ENCODE data around the gene ACP7. TPM values are rescaled to one million over a fixed set of nuclear protein-coding genes. Genes with fewer than 3 reads are reported as not detected.
"Not testable (repeated sequence)": the region's sequence is repeated elsewhere in the genome, so short reads cannot be mapped to it uniquely, and the experiment has no call there.

The ACP7 gene, protein sequence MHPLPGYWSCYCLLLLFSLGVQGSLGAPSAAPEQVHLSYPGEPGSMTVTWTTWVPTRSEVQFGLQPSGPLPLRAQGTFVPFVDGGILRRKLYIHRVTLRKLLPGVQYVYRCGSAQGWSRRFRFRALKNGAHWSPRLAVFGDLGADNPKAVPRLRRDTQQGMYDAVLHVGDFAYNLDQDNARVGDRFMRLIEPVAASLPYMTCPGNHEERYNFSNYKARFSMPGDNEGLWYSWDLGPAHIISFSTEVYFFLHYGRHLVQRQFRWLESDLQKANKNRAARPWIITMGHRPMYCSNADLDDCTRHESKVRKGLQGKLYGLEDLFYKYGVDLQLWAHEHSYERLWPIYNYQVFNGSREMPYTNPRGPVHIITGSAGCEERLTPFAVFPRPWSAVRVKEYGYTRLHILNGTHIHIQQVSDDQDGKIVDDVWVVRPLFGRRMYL
- total RNA-seq = not detected
- long read RNA-seq, donor 1 = 0 reads
- long read RNA-seq, donor 2 = 0 reads

DNA sequence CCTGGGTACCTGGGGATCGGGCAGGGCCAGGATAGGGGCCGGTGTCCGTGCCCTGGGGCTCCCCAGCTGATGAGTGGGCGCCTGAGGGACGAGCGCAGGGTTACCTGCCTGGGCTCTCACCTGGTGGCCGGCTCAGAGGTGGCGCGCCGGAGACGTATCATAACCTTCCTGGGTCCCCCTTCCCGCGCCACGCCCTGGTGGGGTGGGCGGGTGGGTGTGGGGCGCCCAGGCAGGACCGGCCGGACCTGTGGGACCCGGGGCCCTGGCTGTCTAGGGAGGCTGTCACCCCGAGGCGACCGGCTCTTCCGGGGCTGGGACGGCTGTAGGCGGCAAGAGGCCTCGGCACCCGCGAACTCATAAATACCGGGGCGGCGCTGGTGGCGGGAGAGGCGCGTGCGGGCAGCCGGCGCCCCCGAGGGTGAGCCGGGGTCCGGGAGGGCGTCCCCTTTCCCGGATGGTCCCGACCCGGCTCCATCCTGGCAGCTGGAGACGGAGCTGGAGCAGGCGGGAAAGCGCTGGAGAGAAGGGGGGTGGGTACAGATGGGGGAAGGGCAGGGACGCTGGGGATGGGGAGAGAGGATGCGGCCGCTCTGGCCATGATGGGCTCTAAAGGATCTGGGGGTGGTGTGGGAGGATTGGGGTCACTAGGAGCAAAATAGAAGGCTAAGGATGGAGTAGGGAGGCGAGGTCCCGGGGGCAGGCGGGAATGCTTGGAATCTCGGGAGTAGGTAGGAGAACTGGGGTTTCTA is at the start of gene ACP7:
TSS of gene ACP7 (plus strand) at position 386 of the 749 bp plus-strand sequence. CDS start 902 bp downstream, outside the sequence.
- DNase-seq (ENCODE audit: low spot score) = no peak
- intact Hi-C loops (cut with DNase I) = no loop called here

DNA sequence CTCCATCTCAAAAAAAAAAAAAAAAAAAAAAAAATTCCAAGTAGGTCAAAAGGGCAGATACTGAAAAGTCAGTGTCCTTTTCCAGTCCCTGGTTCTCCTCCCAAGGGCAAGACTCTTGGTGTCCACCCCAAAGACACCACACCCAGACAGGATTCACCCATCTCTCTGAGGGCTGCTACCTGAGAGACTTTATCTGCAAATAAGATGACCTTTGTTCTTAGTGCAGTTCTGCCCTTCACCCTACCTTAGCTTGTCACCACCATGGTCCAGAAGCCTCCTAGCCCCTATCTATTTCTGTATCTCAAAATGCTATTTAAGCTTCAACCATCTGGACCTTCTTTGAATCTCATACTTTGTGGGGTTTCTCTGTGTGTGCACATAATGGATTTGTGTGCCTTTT is 47.6 kb upstream of the ACP7 start:
- intact Hi-C loops (cut with DNase I) = no loop called here
- DNase-seq (ENCODE audit: low spot score) = no peak

DNA sequence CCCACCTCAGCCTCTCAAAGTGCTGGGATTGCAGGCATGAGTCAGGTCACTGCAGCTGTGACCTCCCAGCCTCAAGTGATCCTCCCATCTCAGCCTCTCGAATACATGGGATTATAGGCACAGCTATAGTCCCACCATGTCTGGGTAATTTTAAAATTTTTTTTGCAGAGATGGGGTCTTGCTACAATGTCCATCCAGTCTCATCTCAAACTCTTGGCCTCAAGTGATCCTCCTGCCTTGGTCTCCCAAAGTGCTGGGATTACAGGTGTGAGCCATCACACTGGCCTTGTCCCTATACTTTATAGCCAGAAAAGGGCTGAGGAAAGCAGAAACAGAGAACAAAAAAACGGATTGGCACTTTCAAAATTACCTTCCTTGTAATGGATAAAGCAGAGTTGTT is 47.0 kb upstream of the ACP7 start:
- DNase-seq (ENCODE audit: low spot score) = no peak
- intact Hi-C loops (cut with DNase I) = no loop called here

DNA sequence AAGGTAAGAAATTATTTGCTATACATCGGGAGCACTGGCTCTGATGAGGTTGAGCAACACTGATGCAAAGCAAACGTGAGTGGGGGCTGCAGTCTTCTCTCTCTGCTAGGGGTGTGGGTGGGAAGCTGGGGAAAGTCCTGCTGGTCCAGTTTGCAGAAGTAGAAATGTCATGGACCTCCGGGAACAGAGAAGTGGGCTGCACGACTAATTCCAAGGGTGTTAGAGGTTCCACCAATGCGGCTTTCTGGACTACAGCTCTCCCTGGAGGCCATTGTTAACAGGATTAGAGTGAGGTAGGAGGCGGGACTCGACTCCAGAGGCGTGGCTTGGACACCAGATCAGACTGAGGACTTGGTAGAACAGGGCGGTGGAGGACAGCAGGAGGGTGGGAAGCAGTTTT is 46.1 kb upstream of the ACP7 start:
- intact Hi-C loops (cut with DNase I) = no loop called here
- no peak for DNase-seq (ENCODE audit: low spot score)

DNA sequence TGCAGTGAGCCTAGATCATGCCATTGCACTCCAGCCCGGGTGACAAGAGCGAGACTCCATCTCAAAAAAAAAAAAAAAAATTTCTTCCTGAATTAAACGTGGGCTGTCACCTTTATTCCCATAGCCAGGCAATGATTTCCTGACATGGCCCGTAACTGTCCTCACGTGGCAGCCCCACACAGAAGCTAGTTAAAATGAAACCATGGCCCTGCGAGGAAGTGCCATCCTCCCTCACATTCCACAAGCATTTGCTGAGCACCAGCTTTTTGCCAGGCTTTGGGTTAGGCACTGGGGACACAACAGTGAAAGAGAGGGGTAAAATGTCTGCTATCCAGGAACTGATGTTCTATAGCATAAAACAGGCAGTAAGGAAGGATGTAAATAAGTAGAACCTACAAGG is 38.7 kb upstream of the ACP7 start:
- DNase-seq (ENCODE audit: low spot score) = no peak
- intact Hi-C loops (cut with DNase I) = no loop called here

DNA sequence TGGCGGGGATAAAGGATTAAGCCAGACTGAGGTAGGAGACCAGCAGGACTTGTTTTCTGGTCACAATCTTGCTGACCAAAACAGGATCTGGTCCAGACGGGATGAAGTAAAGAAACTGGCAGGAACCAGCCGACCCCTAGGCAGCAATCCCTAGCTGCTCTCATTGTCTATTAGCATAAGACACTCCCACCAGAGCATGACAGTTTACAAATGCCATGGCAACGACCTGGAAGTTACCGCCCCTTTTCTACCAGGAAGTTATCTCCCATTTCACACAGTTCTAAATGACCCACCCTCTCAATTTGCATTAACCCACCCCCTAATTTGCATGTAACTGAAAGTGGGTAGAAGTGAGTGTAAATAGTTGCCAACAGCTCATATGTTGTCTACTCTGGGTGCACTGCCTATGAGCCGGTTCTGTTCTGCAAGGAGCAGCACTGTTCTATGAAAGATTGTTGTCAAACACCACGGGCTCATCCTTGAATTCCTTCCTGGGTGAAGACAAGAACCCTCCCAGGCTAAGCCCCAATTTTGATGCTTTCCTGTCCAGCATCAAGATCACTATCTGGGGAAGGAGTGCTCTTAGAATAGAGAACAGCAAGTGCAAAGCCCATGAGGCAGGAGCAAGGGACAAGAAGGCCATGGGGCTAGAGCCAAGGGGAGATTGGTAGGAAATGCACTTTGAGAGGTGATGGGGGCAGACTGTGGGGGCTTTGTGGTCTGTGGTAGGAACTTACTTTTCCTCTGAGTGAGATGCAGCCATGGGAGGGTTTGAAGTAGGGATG is 37.9 kb upstream of the ACP7 start:
- intact Hi-C loops (cut with DNase I) = no loop called here
- DNase-seq (ENCODE audit: low spot score) = no peak

DNA sequence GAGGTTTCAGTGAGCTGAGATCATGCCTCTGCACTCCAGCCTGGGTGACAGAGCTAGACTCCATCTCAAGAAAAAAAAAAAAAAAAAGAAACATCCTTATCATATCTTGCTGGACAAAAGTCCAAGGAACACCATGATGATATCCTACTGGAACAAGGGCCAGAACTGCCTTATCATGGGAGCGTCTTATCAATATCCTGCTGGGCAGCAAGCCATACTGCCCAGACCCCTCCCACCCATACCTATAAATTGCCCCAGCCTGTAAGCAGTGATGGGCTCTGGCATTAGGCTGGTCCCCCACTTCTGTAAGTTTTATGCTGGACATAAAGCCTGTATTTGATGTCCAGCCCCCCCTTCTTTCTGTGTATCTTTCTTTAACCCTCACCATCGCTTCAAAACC is 37.1 kb upstream of the ACP7 start:
- DNase-seq (ENCODE audit: low spot score) = no peak
- intact Hi-C loops (cut with DNase I) = no loop called here

DNA sequence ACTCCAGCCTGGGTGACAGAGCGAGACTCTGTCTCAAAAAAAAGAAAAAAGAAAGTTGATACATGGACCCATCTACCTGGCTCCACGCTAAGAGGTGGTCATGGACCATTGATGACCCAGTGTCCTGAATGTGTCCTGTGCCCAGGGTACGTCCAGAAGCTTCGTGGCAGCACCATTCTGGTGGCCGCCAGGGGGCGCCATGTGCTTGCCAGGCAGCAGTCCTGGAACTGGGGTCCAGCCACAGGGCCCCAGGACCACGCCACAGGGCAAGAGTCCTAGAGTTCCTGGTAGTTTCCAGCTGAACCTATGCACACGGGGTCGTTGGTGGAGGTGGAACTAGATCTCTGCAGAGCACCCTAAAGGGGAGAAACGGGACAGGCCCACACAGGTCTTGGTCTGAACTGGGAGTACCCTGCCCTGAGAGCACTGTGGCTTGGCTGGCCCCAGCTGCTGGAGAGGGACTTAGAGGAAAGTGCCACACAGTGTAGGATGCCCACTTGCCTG is 31.9 kb upstream of the ACP7 start:
- DNase-seq (ENCODE audit: low spot score) = peak; percentile 84
- intact Hi-C loops (cut with DNase I) = no loop called here

DNA sequence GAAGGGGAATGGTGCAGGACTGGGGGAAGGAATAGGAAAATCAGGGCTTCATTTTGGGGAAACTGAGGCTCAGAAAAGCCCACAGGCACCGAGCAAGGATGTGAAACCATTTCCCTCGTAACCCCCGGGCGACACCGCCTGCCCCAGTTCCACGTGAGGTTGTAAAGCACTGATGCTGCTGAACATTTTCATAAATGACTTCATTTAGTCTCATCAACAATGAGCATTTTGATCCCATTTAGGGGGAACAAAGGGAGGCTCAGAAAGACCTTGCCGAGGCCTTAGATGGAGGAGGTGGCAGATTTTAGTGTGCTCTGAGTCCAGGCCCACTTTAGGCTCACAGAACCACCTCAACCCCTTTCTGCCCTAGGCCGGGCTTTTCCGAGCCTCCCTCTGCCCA is 31.3 kb upstream of the ACP7 start:
- intact Hi-C loops (cut with DNase I) = no loop called here
- DNase-seq (ENCODE audit: low spot score) = no peak

DNA sequence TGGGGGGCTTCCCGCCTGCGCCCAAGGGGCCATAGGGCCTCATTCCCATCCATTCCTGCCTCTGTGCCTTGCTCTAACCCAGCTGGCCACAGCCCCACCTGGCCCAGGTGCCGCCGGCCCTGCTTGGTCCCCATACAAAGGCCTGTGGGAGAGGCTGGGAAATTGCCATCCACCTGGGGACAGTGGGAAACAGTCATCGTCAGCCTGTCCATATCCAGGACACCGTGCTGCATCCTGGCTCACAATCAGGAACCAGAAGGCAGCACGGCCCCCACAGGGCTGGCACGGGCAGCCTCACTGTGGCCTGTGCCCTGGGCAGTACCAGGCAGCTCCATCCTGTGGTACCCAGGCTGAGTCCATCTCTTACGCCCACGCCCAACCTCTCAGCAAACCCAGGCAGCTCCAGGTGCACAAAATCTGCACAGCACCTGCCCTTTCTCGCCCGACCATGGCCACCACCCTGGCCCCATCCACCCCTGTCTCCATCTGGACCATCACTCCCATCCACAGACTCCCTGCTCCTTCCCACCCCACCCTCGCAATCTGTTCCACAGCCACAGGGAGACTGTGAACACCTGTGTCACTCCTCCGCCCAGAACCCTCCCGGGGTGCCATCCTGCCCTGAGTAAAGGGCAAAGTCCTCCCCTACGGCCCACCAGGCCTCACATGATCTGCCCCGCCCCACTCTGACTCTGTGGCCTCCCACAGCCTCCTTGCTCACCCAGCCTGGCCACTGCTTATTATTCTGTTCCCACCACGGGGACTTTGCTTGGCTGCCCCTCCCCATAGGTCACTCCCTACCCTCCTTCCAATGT is 30.7 kb upstream of the ACP7 start:
- no peak for DNase-seq (ENCODE audit: low spot score)
- intact Hi-C loops (cut with DNase I) = no loop called here

DNA sequence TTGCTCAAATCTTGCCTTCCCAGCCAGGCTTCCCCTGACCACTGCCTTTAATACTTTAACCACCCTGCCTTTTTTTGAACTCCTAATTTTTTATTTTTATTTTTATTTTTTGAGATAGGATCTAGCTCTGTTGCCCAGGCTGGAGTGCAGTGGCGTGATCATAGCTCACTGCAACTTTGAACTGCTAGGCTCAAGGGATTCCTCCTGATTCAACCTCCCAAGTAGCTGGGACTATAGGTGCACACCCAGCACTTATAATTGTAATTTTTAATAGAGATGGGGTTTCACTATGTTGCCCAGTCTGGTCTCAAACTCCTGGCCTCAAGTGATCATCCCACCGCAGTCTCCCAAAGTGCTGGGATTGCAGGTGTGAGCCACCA is 30.1 kb upstream of the ACP7 start:
- DNase-seq (ENCODE audit: low spot score) = no peak
- intact Hi-C loops (cut with DNase I) = no loop called here

DNA sequence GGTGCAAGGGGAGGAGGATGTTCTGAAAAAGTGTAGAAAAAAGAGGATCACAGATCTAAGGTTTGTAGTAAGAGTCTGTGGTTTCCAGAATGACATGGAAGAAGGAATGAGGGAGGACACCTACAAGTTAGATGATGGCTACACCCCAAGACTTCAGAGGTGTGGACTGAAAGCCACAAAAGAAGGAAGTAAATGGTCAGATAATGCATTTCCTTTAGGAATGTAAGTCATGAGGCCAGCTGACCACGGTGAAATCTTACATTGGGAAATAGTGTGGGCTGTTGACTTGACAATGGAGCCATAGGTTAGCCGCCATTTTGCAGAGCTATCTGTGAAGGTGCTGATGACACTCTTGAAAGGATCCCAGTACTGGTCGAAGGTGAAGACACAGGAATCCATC is 26.6 kb upstream of the ACP7 start:
- DNase-seq (ENCODE audit: low spot score) = no peak
- intact Hi-C loops (cut with DNase I) = no loop called here

DNA sequence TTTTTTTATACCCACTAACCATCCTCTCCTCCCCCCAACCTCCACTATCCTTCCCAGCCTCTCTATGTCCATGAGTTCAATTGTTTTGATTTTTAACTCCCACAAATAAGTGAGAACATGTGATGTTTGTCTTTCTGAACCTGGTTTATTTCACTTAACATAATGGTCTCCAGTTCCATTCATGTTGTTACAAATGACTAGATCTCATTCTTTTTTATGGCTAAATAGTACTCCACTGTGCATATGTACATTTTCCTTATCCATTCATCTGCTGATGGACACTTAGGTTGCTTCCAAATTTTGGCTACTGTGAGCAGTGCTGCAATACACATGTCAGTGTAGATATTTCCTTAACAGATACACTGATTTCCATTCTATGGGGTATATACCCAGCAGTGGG is 24.9 kb upstream of the ACP7 start:
- intact Hi-C loops (cut with DNase I) = no loop called here
- no peak for DNase-seq (ENCODE audit: low spot score)

DNA sequence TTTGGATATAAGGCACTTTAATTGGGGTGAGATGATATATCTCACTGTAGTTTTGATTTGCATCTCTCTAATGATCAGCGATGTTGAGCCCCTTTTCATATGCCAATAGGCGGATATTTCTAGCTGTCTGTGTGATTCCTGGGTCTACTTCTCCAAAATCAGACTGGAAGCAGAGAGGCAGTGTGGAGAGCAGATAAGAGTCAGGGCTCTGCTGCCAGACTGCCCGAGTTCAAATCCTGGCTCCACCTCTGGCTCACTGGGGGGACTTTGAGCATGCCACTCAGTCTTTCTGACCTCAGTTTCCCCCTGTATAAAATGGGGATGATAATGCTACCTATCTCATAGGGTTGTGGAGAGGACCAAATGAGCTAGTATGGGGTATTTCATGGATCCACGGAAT is 24.0 kb upstream of the ACP7 start:
- intact Hi-C loops (cut with DNase I) = no loop called here
- DNase-seq (ENCODE audit: low spot score) = no peak

DNA sequence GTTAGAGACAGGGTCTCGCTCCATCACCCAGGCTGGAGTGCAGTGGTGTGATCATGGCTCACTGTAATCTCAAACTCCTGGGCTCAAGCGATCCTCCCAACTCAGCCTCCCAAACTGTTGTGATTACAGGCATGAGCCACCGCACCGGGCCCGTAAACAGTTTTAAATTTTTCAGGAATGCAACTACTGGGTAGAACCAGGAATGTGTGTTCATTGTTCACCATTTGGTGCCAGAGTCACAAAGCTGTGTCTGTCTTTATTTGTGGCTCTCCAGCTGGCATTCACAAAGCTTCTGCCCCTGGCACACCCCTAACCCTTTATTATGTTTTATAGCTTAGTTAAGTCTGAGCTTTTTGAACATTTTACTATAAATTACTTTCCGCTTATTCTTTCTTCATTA is 19.8 kb upstream of the ACP7 start:
- no peak for DNase-seq (ENCODE audit: low spot score)
- intact Hi-C loops (cut with DNase I) = no loop called here

DNA sequence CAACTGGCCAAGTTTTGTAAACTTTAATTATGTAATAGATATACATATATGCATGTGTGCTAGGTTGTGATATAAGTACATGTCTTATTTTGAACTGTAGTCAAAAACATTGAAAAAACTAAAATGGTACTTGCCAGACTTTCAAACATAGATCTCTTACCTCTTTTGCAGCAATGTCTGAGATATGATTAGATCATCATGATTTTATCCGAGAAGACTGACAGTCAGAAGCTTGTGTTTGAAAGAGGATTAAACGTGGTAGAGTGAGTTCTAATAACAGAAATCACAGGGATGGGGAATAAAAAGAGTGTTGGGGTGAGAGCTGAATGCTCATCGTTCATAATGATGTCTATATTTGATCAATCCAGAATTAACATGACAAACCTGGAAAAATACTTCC is 18.2 kb upstream of the ACP7 start:
- intact Hi-C loops (cut with DNase I) = no loop called here
- DNase-seq (ENCODE audit: low spot score) = no peak

DNA sequence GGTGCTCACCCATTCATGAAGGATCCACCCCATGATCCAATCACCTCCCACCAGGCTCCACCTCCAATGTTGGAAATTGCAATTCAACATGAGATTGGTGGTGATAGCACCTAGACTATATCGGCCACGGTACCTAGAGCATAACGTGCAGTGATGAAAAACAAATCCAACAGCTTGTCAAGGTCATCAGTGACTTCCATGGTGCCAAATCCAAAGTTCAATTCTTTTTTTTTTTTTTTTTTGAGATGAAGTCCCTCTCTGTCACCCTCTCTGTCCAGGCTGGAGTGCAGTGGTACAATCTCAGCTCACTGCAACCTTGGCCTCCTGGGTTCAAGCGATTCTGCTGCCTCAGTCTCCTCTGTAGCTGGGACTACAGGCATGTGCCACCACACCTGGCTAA is 17.1 kb upstream of the ACP7 start:
- no peak for DNase-seq (ENCODE audit: low spot score)
- intact Hi-C loops (cut with DNase I) = no loop called here

DNA sequence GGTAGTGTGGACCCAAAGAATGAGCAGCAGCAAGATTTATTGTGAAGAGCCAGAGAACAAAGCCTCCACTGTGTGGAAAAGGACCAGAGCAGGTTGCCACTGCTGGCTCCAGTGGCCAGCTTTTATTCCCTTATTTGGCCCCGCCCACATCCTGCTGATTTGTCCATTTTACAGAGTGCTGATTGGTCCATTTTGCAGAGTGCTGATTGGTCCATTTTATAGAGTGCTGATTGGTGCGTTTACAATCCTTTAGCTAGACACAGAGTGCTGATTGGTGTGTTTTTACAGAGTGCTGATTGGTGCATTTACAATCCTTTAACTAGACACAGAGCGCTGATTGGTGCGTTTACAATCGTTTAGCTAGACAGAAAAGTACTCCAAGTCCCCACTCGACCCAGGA is 15.9 kb upstream of the ACP7 start:
- intact Hi-C loops (cut with DNase I); DNase-seq (ENCODE audit: low spot score): not testable (repeated sequence)

DNA sequence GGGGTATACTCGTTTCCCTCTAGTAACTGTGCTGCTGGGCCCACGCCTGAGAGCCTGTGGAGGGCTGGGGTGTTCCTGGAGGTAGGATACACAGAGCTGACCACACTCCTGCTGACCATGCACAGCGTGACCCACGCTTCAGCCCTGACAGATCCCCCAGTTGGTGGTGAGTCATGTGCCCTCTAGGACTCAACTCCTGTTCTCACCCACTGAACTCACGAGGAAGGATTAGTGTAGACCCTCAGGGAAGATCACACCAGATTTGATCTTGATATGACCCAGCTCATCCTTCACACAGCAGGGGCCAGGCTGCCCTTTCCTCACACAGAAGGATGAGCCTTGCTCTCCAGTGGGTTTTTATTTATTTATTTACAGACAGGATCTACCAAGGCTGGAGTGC is 13.3 kb upstream of the ACP7 start:
- intact Hi-C loops (cut with DNase I) = no loop called here
- no peak for DNase-seq (ENCODE audit: low spot score)
